ENCODE results near the gene PPT2. TPM values are rescaled to one million over a fixed set of nuclear protein-coding genes. Genes with fewer than 3 reads are reported as not detected.
"Not testable (repeated sequence)": the region's sequence is repeated elsewhere in the genome, so short reads cannot be mapped to it uniquely, and the experiment has no call there.

Gene PPT2
- total RNA-seq, 1 experiment from 2014 or later: 46.3 TPM

DNA sequence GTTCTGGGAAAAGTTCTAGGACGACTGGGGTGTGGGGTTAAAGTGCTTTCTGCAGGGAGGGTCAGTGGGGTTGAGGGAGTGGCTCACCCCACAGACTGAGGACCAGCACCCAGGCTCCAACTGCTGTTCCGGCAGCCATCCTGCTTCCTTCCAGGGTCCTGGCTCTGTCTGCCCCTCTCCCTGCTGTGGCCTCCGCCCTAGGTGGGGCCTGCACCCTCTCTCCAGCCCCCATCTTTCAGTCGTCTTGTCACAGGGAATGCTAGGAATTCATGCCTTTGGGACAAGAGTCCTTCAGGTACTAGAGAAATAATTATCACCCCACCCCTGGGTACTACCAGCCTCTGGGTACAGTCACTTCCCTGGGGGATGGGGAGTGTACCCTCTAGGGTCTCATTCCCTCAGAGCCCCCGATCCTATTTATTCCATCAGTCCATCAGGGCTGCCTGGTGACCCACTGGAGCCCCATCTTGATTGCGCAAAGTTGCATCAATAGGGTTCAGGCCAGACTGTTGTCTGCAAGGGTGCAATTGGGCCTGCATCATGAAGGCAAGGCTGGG lies 30.2 kb downstream of the PPT2 start, which contains the start of gene AGER:
AGER (minus strand) TSS at position 170 of the 557 bp plus-strand sequence; CDS start at position 139, 31 bp downstream.
- TF ChIP-seq, protein P1, sequence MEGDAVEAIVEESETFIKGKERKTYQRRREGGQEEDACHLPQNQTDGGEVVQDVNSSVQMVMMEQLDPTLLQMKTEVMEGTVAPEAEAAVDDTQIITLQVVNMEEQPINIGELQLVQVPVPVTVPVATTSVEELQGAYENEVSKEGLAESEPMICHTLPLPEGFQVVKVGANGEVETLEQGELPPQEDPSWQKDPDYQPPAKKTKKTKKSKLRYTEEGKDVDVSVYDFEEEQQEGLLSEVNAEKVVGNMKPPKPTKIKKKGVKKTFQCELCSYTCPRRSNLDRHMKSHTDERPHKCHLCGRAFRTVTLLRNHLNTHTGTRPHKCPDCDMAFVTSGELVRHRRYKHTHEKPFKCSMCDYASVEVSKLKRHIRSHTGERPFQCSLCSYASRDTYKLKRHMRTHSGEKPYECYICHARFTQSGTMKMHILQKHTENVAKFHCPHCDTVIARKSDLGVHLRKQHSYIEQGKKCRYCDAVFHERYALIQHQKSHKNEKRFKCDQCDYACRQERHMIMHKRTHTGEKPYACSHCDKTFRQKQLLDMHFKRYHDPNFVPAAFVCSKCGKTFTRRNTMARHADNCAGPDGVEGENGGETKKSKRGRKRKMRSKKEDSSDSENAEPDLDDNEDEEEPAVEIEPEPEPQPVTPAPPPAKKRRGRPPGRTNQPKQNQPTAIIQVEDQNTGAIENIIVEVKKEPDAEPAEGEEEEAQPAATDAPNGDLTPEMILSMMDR (conservative IDR thresholded peaks at IDR 0.05): no peak
- Histone ChIP-seq H3K9me3 (ENCODE audit: control insufficient read depth, low read depth, low read length) (no peaks in the 10 kb centered on the region), H3K23ac (ENCODE audit: insufficient read length, low read depth, low read length) (no peak within 1 kb of the TSS), H2AFZ (ENCODE audit: low read length) (no peak within 1 kb of the TSS), H2BK5ac (ENCODE audit: insufficient read length, low read length) (no peak within 1 kb of the TSS), H2BK15ac (ENCODE audit: low read depth, low read length) (no peak within 1 kb of the TSS), H3K79me2 (ENCODE audit: insufficient read depth, low read length) (peaks cover 3% of the 10 kb centered on the region; the same call in 1 of the 2 replicates), H3K4me2 (ENCODE audit: insufficient read depth, insufficient read length, low read length) (no peak within 1 kb of the TSS), H3K27me3 (ENCODE audit: insufficient read depth, low read length) (no peaks in the 10 kb centered on the region), H3K79me1 (ENCODE audit: insufficient read depth, low read depth, low read length, poor library complexity, severe bottlenecking) (no peaks in the 10 kb centered on the region), H2AK5ac (ENCODE audit: insufficient read length, low read length) (no peak within 1 kb of the TSS), H2BK12ac (ENCODE audit: insufficient read length, low read depth, low read length) (no peak within 1 kb of the TSS), H3K56ac (ENCODE audit: insufficient read length, low read depth, low read length) (no peak within 1 kb of the TSS), H3K18ac (ENCODE audit: insufficient read length, low read depth, low read length) (no peak within 1 kb of the TSS), H3K4me1 (ENCODE audit: insufficient read depth, low read length) (no peaks in the 10 kb centered on the region), H3K27ac (ENCODE audit: insufficient read length, low read depth, low read length) (no peak within 1 kb of the TSS), H3T11ph (ENCODE audit: low read length) (no peak within 1 kb of the TSS), H2BK120ac (ENCODE audit: low read depth, low read length, poor library complexity, severe bottlenecking) (no peak within 1 kb of the TSS), H3K9ac (ENCODE audit: extremely low read depth, insufficient read length, low read length) (no peak within 1 kb of the TSS), H2BK20ac (ENCODE audit: low read depth, low read length, poor library complexity, severe bottlenecking) (no peak within 1 kb of the TSS), H4K20me1 (ENCODE audit: control insufficient read depth, insufficient read depth, insufficient read length) (no peaks in the 10 kb centered on the region), H4K8ac (replicated peaks; ENCODE audit: insufficient read length, low read depth, low read length) (no peak within 1 kb of the TSS), H4K91ac (ENCODE audit: insufficient read length, low read depth, low read length) (no peak within 1 kb of the TSS), H3K23me2 (ENCODE audit: insufficient read length, low read depth, low read length, poor library complexity, severe bottlenecking) (peaks cover 2% of the 10 kb centered on the region), H4K5ac (ENCODE audit: insufficient read length, low read depth, low read length) (no peak within 1 kb of the TSS), H3K14ac (ENCODE audit: insufficient read depth, low read length) (no peak within 1 kb of the TSS), H3K4ac (ENCODE audit: low read depth, low read length) (no peak within 1 kb of the TSS)
- H3K4me3 Mint-ChIP-seq: no peak within 1 kb of the TSS
- H3K27ac Mint-ChIP-seq: peak within 1 kb of the TSS in 1 of 3 experiments; percentile 19; a peak in 2 of 7 replicates
- no peaks in the 10 kb centered on the region; the same call in 1 of the 2 replicates for H3K27me3 Mint-ChIP-seq (ENCODE audit: low read depth)
- no CpG with 5 or more reads among the region's 6 CpGs for WGBS (ENCODE audit: extremely low coverage, insufficient read length, low lambda C conversion rate)
- H3K4me1 Mint-ChIP-seq: peaks cover 18 to 32% of the 10 kb centered on the region in 2 experiments
- H3K36me3 Mint-ChIP-seq (ENCODE audit: insufficient read depth in 1 of 3, low read depth in 3 of 3): peaks cover 31 to 83% (median 70%) of the 10 kb centered on the region in 3 experiments
- H3K9me3 Mint-ChIP-seq: no peaks in the 10 kb centered on the region; a peak in 1 of 5 replicates
- no peak for DNase-seq

DNA sequence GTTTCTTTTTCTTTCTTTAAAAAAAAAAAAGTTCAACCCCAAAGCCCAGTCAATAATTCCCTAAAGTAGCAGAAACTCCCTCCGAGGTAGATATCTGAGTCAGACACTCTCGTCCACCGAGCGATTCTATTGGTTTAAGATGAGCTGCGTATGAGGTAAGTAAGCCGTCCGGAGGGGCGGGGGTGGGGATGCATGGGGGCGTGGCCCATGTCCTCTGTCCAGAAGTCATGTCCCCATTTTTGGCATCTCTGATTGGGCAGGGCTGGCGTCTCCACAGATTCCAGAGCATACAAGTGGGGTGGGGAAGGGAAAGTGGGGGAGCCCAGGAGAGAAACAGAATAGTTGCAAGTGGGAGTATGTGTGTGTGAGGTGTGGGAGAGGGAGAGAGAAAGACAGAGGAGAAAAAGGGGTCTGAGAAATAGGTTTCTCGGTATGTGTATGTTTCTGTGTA lies 31.8 kb downstream of the PPT2 start:
- not testable (repeated sequence) for H3K4me1 ChIP-seq (ENCODE audit: insufficient read depth, low read length); H3K9ac ChIP-seq (ENCODE audit: extremely low read depth, insufficient read length, low read length); H4K20me1 ChIP-seq (ENCODE audit: control insufficient read depth, insufficient read depth, insufficient read length); H3K79me1 ChIP-seq (ENCODE audit: insufficient read depth, low read depth, low read length, poor library complexity, severe bottlenecking); H3K27me3 Mint-ChIP-seq (ENCODE audit: low read depth); H3K23ac ChIP-seq (ENCODE audit: insufficient read length, low read depth, low read length); H3K14ac ChIP-seq (ENCODE audit: insufficient read depth, low read length); H2AFZ ChIP-seq (ENCODE audit: low read length); H3K9me3 Mint-ChIP-seq; H3K4me2 ChIP-seq (ENCODE audit: insufficient read depth, insufficient read length, low read length); H3K23me2 ChIP-seq (ENCODE audit: insufficient read length, low read depth, low read length, poor library complexity, severe bottlenecking); H2AK5ac ChIP-seq (ENCODE audit: insufficient read length, low read length); H2BK5ac ChIP-seq (ENCODE audit: insufficient read length, low read length); H4K8ac ChIP-seq (replicated peaks; ENCODE audit: insufficient read length, low read depth, low read length); H4K5ac ChIP-seq (ENCODE audit: insufficient read length, low read depth, low read length); H2BK20ac ChIP-seq (ENCODE audit: low read depth, low read length, poor library complexity, severe bottlenecking); H2BK12ac ChIP-seq (ENCODE audit: insufficient read length, low read depth, low read length); H3K27ac ChIP-seq (ENCODE audit: insufficient read length, low read depth, low read length); H3T11ph ChIP-seq (ENCODE audit: low read length); H3K9me3 ChIP-seq (ENCODE audit: control insufficient read depth, low read depth, low read length); H3K79me2 ChIP-seq (ENCODE audit: insufficient read depth, low read length); H3K56ac ChIP-seq (ENCODE audit: insufficient read length, low read depth, low read length); H2BK120ac ChIP-seq (ENCODE audit: low read depth, low read length, poor library complexity, severe bottlenecking); H3K18ac ChIP-seq (ENCODE audit: insufficient read length, low read depth, low read length); H2BK15ac ChIP-seq (ENCODE audit: low read depth, low read length); H4K91ac ChIP-seq (ENCODE audit: insufficient read length, low read depth, low read length); H3K4ac ChIP-seq (ENCODE audit: low read depth, low read length); H3K27me3 ChIP-seq (ENCODE audit: insufficient read depth, low read length)
- Mint-ChIP-seq H3K4me3 (peak overlapping the region; percentile 33 to 56; a peak in 3 of 5 replicates), H3K36me3 (ENCODE audit: insufficient read depth in 1 of 3, low read depth in 3 of 3) (peaks cover 20 to 68% (median 54%) of the 10 kb centered on the region in 3 experiments; a peak in 6 of 7 replicates), H3K27ac (peak overlapping the region; percentile 32 to 90 (median 90); a peak in 5 of 7 replicates), H3K4me1 (peaks cover 19 to 34% of the 10 kb centered on the region in 2 experiments)
- WGBS (ENCODE audit: extremely low coverage, insufficient read length, low lambda C conversion rate): no CpG with 5 or more reads among the region's 11 CpGs
- DNase-seq: peak; percentile 88
